GM21529 (cell line): Measurements from ENCODE around the gene BBX.
"Not testable (repeated sequence)": the region's sequence is repeated elsewhere in the genome, so short reads cannot be mapped to it uniquely, and the experiment has no call there.

Source experiments
- ATAC-seq: cut with Tn5 transposase; IDR thresholded peaks from one replicate; pipeline ENCODE4 v1.9.1; 2021; ENCODE audit not compliant: unreplicated experiment

Gene BBX

DNA sequence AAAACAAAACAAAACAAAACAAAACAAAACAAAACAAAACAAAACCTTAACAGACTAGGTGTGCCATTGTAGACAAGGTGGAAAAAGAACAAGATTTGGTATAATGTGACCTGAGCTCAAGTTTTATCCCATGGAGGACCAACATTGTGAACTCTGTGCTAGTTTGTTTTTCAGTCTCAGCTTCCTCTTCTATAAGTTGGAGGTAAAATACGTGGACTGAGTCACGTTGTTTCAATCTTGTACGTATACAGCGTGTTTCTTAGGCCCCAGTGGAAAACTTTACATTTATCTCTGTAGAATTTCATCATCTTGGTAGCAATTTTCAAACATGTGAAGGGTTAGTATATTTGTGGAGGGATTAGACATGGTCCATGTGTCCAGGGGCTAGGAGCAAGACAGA lies 306.4 kb downstream of the BBX start:
- no peak for ATAC-seq

DNA sequence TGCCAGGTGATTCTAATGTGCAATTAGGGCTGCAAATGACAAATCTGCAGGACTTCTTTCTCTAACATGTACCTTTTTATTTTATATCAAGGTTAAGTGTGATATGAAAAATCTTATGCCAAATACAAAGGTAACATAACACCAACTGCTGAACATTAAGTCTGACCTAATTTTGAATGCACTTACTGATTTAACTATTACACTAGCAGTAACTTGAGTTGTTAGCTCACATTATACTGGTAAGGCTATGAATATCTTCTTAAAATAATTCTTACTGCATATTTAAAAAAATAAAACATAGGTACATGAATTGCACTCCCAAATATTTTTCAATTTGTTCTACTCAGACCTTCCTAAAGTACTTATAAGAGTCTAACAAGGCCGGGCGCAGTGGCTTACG lies 308.8 kb downstream of the BBX start:
- ATAC-seq: no peak

DNA sequence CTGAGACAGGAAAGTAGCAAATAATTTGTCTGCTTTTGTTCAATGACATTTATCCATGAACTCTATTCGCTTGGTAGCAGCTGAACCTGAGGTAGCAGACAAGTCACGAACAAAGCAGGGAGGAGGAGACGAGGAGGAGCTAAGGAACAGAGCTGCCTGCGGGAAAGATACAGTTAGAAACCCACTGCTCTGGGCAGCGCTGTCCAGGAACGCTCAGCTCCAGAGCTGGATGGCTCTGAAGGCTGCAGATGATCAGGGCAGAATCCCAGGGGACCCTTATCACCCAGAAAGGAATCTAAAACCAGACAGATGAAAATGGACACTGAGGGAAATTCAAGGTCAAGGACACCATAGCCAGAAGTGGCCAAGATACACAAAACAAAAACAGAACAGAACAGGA lies 310.3 kb downstream of the BBX start:
- ATAC-seq: no peak

DNA sequence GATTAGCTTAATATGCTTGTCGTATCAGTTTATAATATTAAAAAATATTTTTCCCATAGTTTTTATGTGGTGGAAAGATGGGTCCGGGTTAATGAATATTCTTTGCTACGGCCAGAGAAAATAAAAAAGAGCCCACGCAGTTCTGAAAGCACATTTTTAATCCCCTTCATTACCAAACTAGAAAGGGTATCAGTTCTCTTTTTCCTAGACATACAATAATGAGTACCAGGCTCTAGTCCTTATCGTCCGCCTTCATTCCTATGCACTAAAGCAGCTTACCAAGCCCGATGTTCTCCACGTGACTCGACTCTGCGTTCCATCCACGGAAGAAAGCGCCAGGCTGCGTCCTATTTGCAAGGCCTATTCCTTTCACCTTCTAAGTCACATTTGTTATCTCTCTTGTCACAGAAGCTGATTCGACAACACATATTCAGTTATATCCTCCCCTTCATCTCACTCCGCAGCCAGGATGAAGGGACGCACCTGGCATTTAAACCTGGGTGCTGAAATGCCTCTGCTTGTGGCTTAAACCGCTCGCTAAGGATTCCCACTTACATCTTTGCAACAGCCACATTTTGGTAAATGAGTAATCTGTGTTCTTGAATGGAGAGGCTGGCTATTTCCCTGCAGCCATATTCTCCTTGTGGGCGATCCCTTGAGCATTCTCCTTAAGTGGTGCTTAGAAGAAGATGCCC lies 311.1 kb downstream of the BBX start:
- peak; percentile 65 for ATAC-seq

DNA sequence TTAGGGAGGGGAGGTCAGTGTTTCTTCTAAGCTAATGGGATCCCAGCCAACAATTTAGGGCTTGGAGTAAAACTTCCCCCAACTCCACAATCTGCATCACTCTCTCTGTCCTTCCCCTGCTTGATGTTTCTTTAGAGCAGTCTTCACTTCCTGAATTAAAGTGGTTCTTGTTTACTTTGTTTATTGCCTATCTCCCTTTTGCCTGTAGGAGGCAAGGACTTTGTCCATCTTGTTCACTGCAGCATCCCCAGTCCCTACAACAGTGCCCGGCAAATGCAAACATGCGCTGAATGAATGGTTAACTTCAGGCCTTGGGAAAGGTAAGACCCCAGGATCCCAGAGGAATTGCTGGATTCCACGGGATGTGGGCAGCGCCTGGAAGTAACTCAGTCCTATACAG lies 312.2 kb downstream of the BBX start:
- not testable (repeated sequence) for ATAC-seq

DNA sequence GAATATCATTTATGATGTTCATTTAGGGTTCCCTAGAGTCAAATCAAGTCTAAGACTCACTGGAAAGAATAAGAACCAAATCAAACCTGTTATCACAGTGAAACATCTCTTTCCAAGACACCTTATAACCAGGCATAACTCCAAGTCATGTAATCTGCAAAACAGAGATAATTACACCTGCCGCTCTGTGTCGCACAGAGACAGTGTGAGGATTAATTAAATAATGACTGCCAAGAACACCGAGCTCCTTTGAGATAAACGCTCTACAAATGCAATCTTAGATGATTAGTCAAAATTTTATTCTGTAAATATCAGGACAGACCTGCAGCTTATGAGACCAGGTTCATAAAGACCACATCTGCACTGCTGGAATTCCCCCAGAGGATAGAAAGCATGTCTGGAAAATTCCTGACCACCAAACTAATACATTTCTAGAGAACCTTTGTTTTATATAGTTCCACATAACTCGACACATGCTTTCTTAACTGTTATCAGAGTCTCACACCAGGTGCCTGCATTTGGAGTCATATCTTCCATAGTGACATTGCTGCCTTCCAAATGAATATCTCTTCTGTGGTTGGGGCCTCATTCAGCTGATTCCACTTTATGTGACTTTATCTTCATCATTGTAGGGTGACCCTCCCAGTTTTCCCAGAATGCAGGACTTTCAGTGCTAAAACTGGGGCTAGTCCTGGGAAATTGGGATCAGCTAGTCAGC lies 315.3 kb downstream of the BBX start:
- no peak for ATAC-seq

DNA sequence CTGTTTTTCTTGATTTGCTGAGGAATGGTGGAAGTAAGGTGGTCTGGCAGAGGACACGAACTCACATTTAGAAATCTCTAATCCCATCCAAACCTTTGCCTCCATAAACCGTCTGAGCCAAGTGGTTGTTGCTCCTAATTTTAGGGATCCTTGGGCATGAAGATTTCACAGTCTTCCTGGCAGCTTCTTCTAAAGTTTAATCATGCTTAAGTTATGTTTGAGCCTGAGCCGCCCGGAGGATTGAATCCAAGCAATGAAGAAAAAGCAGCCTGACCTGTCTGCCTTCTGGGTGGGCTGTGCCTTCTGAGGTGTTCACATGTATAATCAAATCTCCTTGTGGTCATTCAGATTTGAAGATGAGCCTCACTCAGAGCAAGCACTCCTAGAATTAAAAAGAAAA lies 319.1 kb downstream of the BBX start:
- no peak for ATAC-seq

DNA sequence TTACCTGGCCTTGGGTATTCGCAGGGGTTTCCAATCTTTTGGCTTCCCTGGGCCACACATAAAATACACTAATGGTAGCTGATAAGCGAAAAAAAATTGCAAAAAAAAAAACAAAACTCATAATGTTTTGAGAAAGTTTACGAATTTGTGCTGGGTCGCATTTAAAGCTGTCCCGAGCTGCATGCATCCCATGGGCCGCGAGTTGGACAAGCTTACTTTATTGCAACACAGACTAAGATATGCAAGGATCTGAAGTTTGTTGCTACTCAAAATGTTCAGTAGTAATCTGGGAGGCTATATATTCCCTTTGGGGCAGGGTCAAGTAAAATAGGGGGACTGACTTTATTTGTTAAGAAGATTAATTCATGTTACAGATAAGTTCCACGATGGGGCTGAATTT lies 320.2 kb downstream of the BBX start:
- ATAC-seq: no peak

DNA sequence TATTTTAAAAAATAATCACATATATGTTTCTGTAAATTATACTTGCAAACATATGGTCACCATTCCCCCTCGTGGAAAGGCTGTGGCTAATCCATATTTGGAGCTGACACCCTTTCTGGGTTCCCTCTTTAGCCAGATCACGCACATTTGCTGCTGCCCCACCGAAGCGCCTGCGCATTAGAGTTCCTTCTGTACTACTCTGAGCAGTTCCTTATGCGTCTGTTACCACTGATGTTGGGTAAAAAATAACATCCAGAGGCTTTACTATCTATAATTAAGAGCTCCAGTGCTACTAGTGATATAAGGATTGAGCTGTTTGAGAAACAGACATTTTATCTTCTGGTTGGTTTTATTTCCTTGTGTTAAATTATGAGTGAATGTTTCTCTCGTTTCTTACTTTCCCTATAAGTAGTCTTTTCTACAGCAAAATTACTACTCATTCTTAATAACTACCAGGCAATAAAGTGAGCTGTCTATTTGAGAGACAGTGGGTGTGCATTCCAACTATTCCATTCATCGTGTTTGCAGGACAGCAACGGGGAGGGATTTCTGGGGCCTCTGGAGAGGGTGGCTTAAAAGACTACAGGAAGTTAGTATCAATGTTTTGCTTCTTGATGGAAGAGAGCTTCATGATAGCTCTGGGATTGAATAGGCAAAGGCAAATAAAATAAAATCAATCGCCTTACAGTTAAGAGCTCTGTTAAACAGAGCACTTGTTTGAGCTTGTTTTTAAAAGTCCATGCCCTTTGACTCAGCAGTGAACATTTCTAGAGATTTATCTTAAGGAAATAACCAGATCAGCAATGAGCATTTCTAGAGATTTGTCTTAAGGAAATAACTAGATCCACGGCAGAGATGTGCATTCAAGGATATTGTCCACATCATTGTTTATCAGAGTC lies 322.9 kb downstream of the BBX start:
- ATAC-seq: no peak

DNA sequence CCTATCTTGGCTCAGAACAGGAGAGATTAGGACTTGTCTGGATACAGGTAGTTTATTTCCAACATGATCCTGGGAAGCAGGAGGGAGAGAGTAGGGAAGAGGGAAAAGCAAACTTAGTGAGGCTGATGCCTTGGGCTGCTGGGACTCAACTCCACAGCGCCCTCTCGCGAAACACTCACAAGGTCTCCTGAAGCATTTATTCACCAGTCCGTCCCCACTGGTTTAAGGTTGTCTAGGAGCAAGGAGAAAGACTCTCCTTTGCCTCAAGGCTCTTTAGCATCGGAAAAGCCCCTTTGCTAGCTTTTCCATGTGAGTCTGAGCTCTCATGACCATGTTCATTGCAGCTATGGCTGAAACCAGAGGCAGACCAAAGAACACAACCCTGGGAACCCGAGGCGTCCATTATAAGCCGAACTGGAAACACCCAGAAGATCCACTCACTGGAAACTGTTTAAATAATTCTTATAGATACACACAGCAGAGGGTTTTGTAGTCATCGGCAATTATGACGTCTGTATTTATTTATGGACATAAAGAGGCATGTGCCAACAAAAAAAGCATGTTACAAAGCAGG lies 323.6 kb downstream of the BBX start:
- ATAC-seq: no peak

DNA sequence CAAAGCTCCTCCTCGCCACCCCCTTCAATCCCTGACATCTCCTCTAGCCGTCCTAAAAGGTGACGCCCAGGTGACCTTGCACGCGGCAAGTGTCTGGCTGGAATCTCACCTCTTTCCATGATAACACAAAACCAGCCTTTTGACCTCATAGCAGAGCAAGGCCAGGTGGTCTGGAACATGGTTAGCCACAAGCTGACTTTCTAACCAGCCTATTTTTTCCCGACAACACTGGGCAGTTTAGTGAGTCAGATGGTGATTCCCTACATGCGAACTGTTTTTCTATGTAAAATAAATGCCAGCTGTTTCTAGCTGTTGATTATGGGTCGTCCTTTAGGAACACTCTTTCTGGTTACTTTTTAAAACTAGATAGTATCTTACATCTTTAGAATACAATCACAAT lies 325.0 kb downstream of the BBX start:
- no peak for ATAC-seq

DNA sequence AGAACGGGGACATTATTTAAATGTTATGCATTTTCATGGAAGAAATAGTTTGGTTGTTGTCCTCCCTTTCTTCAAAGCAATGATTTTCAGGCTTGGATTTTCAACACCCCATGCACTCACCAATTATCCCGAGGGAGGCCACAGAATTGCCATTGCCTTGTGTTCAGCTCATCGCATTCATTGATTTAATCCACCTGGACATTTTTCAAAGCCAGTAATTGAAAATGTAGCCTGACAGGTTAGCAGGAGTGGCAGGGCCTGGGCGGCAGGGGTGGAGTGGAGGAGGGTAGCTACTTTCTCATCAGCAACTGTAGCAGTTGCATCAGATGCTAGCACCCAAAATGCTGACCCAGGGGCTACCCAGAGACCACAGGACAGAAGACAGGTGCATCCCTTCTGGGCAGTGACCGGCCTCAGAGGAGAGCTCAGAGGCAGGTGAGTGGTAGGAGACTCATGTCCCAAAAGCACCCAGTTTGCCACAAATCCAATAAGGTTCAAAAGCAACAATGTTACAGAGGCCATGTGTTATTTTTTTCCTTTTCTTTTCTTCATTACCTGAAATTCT lies 325.7 kb downstream of the BBX start:
- no peak for ATAC-seq

DNA sequence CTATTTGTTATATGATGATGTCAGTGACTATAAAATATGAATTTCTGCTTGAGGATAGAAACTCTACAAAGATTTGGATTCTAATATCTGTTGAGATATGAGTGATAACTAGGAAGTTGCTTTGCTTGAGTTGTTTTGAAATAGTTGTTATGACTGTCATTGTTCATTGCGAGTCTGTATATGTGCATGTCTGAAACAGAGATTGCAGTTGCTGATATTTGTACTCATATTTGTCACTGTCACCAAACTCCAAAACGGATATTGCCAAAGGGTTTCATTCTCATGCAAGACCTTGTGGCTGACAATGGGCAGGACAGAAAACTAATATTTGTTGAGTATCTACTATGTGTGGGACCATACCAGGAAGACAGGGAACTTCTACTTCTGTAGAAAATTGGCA lies 327.9 kb downstream of the BBX start:
- peak; percentile 75 for ATAC-seq

DNA sequence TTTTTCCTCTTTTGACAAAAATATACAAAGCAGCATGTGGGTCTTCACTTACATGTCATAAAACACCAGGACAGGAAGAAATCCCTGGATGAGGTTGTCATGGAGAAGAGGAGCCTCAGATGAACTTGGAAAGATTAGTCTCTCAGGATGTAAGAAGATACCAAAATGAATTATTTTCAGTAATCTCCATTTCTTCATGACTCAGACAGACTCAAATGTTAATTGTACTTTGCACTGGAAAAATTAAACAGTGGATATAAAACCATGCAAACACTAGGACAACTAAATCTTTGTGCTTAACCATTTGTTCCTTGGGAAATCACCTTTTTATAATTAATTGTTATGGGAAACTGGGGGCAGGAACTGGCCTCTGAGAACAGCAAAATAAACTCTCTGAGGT lies 331.1 kb downstream of the BBX start:
- ATAC-seq: no peak

DNA sequence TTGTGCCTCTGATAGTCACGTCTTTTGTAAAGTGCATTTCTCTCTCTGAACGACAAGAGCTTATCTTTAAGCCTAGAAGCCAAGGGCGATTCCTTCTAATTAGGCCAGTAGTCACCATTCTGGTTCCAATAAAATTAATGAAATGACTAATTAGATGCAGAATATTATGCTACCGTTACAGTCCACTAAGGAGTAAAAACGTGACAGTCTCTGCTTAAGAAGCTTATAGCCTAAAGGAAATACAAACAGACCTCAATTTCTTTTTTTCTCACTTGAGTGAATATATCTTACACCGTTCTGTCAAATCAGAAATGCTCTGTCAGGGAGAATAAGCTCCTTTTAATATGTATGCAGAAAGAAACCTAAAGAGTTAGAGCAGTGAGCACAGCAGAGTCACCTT lies 332.0 kb downstream of the BBX start:
- ATAC-seq: no peak

DNA sequence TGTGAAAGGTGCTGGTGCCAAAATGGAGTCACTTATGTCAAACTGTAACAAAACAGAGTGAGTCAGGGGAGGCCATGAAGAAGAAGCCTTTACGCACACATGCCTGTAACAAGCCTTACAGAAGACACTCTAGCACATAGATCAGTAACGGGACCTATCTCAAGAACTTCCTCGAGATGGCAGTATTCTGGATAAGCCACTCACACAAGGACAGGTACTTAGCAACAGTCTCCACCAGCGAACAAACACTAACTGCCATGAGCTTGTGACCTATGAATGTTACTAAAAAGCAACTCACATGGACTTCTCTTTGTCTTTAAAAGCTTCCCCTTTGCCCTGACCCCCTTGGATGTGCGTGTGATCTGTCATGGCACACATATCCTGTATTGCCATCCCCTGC lies 332.9 kb downstream of the BBX start:
- peak; percentile 76 for ATAC-seq

DNA sequence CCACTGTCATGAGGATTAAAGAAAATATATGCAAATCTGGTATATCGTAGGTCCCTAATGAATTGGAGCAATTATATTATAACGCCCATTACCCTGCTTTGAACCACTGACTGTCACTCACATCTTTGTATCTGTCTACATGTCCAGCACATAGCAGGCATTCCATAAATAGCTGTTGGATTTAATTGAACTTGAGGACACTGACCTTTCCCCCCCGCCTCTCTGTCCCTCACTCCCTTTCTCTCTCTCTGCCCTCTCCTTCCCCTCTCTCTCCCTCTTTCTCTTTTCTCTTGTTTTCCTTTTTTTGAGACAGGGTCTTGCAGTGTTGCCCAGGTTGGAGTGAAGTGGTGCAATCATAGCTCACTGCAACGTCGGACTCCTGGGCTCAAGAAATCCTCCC lies 335.1 kb downstream of the BBX start:
- no peak for ATAC-seq

DNA sequence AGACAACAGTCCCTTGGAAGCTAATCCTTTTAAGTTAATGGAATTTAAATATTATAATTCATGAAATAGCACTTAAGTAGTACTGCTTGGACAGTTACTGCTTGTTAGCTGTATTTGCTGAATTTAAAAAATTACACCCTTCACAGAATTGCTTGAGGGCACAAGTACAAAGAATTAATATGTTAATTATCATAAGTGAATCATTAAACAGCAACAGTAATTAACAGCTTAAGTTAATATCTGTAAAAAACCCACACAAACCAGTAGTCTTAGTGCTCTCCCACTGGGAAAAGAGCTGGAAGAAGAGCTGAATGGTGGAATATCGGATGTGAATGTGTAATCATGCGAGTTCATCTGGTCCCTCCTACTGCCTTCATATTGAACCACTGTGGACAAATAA lies 336.1 kb downstream of the BBX start:
- ATAC-seq: no peak
